K562 (cell line): ENCODE results near the gene TECTA.

ENCODE experiments used
- ATF1 ChIP-seq, 2 experiments: fragments of 450-650 bp in 1 of 2; IDR thresholded peaks; 2 replicates each; pipeline ENCODE4 v1.6.1; 2016; ENCODE audit warnings: missing compliant biosample characterization in 1 of 2, missing genetic modification characterization in 1 of 2
- MIER1 ChIP-seq: fragments of 450-650 bp; IDR thresholded peaks from 2 replicates; pipeline ENCODE4 v1.6.1; 2016; ENCODE audit warnings: antibody characterized with exemption, mild to moderate bottlenecking, low read depth
- PCBP1 ChIP-seq: fragments of 200-400 bp; formaldehyde crosslinking; IDR thresholded peaks from 2 replicates; pipeline ENCODE4 v1.6.1; 2018; ENCODE audit warnings: mild to moderate bottlenecking, low read depth, low read length; ENCODE audit not compliant: poor library complexity, severe bottlenecking
- RAD21 ChIP-seq, 2 experiments: fragments of 250-450 bp in 1 of 2; fragments of 450-650 bp in 1 of 2; sonication (Bioruptor Pico) in 1 of 2; formaldehyde crosslinking in 1 of 2; IDR thresholded peaks in 1 of 2; conservative IDR thresholded peaks in 1 of 2; 2 replicates each; pipeline versions ENCODE4 v1.4.0 to v1.8.0; 2020 to 2022; ENCODE audit warnings: mild to moderate bottlenecking in 2 of 2, moderate library complexity in 1 of 2
- SMAD1 ChIP-seq: fragments of 150-350 bp; IDR thresholded peaks from 2 replicates; pipeline ENCODE4 v1.6.1; 2014; ENCODE audit warnings: low read length, low read depth; ENCODE audit not compliant: partially characterized antibody
- TF ChIP-seq, protein P1 (sequence below): sonication (generic); formaldehyde crosslinking; IDR thresholded peaks from 2 replicates; pipeline ENCODE4 v1.9.0; 2022; ENCODE audit warnings: mild to moderate bottlenecking, missing genetic modification reagents

DNA sequence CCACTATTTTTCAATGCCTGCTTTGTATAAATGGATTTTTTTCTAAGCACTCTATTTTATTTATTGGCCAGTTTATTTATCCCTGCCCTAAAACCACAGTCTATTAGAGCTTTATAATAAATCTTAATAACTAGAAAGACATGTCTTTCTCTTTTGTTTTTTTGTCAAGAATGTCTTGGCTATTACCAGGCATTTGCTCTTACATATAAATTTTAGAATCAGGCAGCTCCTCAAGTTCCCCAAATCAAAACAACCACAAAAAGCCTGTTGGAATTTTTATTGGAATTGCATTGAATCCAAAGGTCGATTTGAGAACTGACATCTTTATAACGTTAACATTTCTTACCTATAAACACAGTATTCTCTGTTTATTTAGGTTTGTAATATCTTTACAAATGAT lies 105.8 kb downstream of the TECTA start:
- TF ChIP-seq RAD21 (CRISPR knock-in tag; conservative IDR thresholded peaks at IDR 0.05 in 1 of 2, IDR thresholded peaks at IDR 0.05 in 1 of 2) = no peak
- TF ChIP-seq, protein P1, sequence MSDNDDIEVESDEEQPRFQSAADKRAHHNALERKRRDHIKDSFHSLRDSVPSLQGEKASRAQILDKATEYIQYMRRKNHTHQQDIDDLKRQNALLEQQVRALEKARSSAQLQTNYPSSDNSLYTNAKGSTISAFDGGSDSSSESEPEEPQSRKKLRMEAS (CRISPR knock-in tag) = no peak
- no peak for TF ChIP-seq ATF1 (CRISPR knock-in tag; IDR thresholded peaks at IDR 0.05)
- no peak for TF ChIP-seq ATF1 (tag; IDR thresholded peaks at IDR 0.05)
- TF ChIP-seq MIER1 = no peak
- no peak for TF ChIP-seq PCBP1
- no peak for TF ChIP-seq SMAD1
